ENCODE data around the gene NLRC3.

GRCh38 chr16:3611146-3611975 lies 34.2 kb upstream of the NLRC3 start, which contains the start of gene SLX4:
- TF ChIP-seq CTCF (IDR thresholded peaks at IDR 0.05) (peak in 1 of 3 experiments; percentile 7), POLR2A (IDR thresholded peaks at IDR 0.05) (peak; percentile 60)

All from testis (tissue), 2 donors.